GM12892 (cell line): ENCODE data around the gene SYNGR3.

Experiments used
- POLR2A ChIP-seq: IDR thresholded peaks from 2 replicates; pipeline ENCODE4 v1.6.1; 2011; ENCODE audit warnings: low read depth, low read length, control low read depth
- TAF1 ChIP-seq: IDR thresholded peaks from 2 replicates; pipeline ENCODE4 v1.6.1; 2011; ENCODE audit warnings: low read depth, mild to moderate bottlenecking, control low read depth, low read length, borderline replicate concordance

- peak; percentile 82 for TF ChIP-seq POLR2A
- 0 out of 2 replicates have a peak, but pooled peaks have one; percentile 43 for TF ChIP-seq TAF1
These were observed 46.7 kb upstream of the SYNGR3 start, which contains the start of gene MSRB1 for GRCh38 chr16:1942810-1943726.
